Ishikawa (cell line): ENCODE data around the gene DLL4.

Experiments used
- CEBPB ChIP-seq: IDR thresholded peaks from 2 replicates; pipeline ENCODE4 v1.6.1; 2012
- CREB1 ChIP-seq: IDR thresholded peaks from 2 replicates; pipeline ENCODE4 v1.6.1; 2012; ENCODE audit warnings: low read depth
- EGR1 ChIP-seq: IDR thresholded peaks from 2 replicates; pipeline ENCODE4 v1.6.1; 2012
- EP300 ChIP-seq: IDR thresholded peaks from 2 replicates; pipeline ENCODE4 v1.6.1; 2012; ENCODE audit warnings: borderline replicate concordance
- FOXM1 ChIP-seq: IDR thresholded peaks from 2 replicates; pipeline ENCODE4 v1.6.1; 2012; ENCODE audit warnings: low read depth, borderline replicate concordance
- RAD21 ChIP-seq: IDR thresholded peaks from 2 replicates; pipeline ENCODE4 v1.6.1; 2012; ENCODE audit warnings: low read depth
- TAF1 ChIP-seq: IDR thresholded peaks from 2 replicates; pipeline ENCODE4 v1.6.1; 2012; ENCODE audit warnings: low read depth, mild to moderate bottlenecking
- TCF12 ChIP-seq: IDR thresholded peaks from 2 replicates; pipeline ENCODE4 v1.6.1; 2012; ENCODE audit warnings: low read depth
- YY1 ChIP-seq: IDR thresholded peaks from 2 replicates; pipeline ENCODE4 v1.6.1; 2012; ENCODE audit warnings: low read depth
- ZBTB7A ChIP-seq: IDR thresholded peaks from 2 replicates; pipeline ENCODE4 v1.6.1; 2012; ENCODE audit warnings: low read depth
- TF ChIP-seq, protein P1 (sequence below): IDR thresholded peaks from 2 replicates; pipeline ENCODE4 v1.6.1; 2012
- TF ChIP-seq, protein P2 (sequence below): IDR thresholded peaks from 2 replicates; pipeline ENCODE4 v1.6.1; 2012
- TF ChIP-seq, protein P3 (sequence below): IDR thresholded peaks from 2 replicates; pipeline ENCODE4 v1.6.1; 2012; ENCODE audit warnings: low read depth, mild to moderate bottlenecking

DNA sequence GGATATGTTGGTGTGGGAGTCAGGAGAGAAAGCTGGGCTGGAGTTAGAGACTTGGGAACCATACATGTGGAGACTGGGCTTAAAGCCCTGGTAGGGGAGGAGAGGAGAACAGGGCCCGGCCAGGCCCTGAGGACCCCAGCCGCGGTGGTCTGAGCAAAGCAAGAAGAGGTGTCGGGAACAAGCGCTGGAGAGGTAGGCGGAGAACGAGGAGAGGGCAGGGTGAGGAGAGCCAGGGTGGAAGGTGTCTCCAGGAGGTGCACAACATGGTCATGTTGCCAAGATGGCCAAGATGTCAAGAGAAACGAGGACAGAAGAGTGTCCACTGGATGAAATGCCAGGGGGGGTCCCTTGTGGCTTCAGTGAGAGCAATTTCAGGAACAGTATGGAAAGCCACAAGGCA lies 29.6 kb downstream of the DLL4 start:
- TF ChIP-seq, protein P1, sequence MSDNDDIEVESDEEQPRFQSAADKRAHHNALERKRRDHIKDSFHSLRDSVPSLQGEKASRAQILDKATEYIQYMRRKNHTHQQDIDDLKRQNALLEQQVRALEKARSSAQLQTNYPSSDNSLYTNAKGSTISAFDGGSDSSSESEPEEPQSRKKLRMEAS: no peak
- TF ChIP-seq CREB1 (no peak), FOXM1 (no peak), EP300 (no peak), RAD21 (no peak), TAF1 (no peak), EGR1 (no peak), CEBPB (no peak), TCF12 (no peak), YY1 (no peak), ZBTB7A (no peak)
- TF ChIP-seq, protein P2, sequence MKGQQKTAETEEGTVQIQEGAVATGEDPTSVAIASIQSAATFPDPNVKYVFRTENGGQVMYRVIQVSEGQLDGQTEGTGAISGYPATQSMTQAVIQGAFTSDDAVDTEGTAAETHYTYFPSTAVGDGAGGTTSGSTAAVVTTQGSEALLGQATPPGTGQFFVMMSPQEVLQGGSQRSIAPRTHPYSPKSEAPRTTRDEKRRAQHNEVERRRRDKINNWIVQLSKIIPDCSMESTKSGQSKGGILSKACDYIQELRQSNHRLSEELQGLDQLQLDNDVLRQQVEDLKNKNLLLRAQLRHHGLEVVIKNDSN: no peak
- TF ChIP-seq, protein P3, sequence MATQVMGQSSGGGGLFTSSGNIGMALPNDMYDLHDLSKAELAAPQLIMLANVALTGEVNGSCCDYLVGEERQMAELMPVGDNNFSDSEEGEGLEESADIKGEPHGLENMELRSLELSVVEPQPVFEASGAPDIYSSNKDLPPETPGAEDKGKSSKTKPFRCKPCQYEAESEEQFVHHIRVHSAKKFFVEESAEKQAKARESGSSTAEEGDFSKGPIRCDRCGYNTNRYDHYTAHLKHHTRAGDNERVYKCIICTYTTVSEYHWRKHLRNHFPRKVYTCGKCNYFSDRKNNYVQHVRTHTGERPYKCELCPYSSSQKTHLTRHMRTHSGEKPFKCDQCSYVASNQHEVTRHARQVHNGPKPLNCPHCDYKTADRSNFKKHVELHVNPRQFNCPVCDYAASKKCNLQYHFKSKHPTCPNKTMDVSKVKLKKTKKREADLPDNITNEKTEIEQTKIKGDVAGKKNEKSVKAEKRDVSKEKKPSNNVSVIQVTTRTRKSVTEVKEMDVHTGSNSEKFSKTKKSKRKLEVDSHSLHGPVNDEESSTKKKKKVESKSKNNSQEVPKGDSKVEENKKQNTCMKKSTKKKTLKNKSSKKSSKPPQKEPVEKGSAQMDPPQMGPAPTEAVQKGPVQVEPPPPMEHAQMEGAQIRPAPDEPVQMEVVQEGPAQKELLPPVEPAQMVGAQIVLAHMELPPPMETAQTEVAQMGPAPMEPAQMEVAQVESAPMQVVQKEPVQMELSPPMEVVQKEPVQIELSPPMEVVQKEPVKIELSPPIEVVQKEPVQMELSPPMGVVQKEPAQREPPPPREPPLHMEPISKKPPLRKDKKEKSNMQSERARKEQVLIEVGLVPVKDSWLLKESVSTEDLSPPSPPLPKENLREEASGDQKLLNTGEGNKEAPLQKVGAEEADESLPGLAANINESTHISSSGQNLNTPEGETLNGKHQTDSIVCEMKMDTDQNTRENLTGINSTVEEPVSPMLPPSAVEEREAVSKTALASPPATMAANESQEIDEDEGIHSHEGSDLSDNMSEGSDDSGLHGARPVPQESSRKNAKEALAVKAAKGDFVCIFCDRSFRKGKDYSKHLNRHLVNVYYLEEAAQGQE: no peak
